D721Med (cell line): ENCODE measurements around the gene KCNT1.

ENCODE experiments used
- DNase-seq: peaks from one replicate; pipeline ENCODE4 v3.0.0; 2011; ENCODE audit warnings: low spot score; ENCODE audit not compliant: insufficient read length
- FAIRE-seq: peaks from 2 replicates; lab custom pipeline; 2011; peaks lifted over from hg19 to GRCh38; lab: Jason Lieb, UNC
- CTCF ChIP-seq: IDR thresholded peaks from 2 replicates; pipeline ENCODE4 v1.5.1; 2012; ENCODE audit warnings: mild to moderate bottlenecking, control low read depth; ENCODE audit not compliant: insufficient read depth; ENCODE audit errors: missing control alignments

The KCNT1 gene

GRCh38 chr9:135753391-135754105, 51.6 kb downstream of the KCNT1 start:
- DNase-seq, result no peak
- no peak for FAIRE-seq
- no peak for TF ChIP-seq CTCF

- TF ChIP-seq CTCF, result no peak
- no peak for FAIRE-seq
- DNase-seq, result no peak
These were observed 54.6 kb downstream of the KCNT1 start for GRCh38 chr9:135756576-135756975.

- FAIRE-seq, result no peak
- DNase-seq, result no peak
- no peak for TF ChIP-seq CTCF
These were observed 55.4 kb downstream of the KCNT1 start for GRCh38 chr9:135757356-135757755.

GRCh38 chr9:135758056-135758455, 56.1 kb downstream of the KCNT1 start:
- no peak for FAIRE-seq
- DNase-seq, result no peak
- no peak for TF ChIP-seq CTCF

GRCh38 chr9:135758870-135759269, 56.9 kb downstream of the KCNT1 start:
- FAIRE-seq (no peak), DNase-seq (no peak)
- no peak for TF ChIP-seq CTCF

GRCh38 chr9:135759676-135760300, 57.8 kb downstream of the KCNT1 start:
- TF ChIP-seq CTCF, result no peak
- DNase-seq, result no peak
- FAIRE-seq, result no peak

- FAIRE-seq, result no peak
- no peak for DNase-seq
- TF ChIP-seq CTCF, result no peak
These were observed 58.5 kb downstream of the KCNT1 start for GRCh38 chr9:135760465-135760864.
